ENCODE data around the gene ARHGAP29. TPM values are rescaled to one million over a fixed set of nuclear protein-coding genes. Genes with fewer than 3 reads are reported as not detected.
A peak's percentile ranks its signal among the peaks of the same experiment; 100 is the strongest.

The ARHGAP29 gene
- polyA plus RNA-seq, 1 experiment, result 30.4 TPM

- TF ChIP-seq CTCF (IDR thresholded peaks at IDR 0.05; ENCODE audit: low read depth, low read length), result no peak
- no peak overlapping the region for H3K4me3 ChIP-seq (ENCODE audit: low read depth, low read length)
- no peak overlapping the region for H3K27ac ChIP-seq (ENCODE audit: low read depth, low read length)
- no peaks in the 10 kb centered on the region for H3K27me3 ChIP-seq (ENCODE audit: control insufficient read depth, insufficient read depth, low read length)
- ChIA-PET CTCF (interaction anchor here (0.5 to 0.6 kb wide), 2 partner anchors 17 to 219 kb away, joined by 3 read pairs; no protein-coding TSS in a partner anchor), POLR2A (no interaction called here)
- no peaks in the 10 kb centered on the region for H3K9me3 ChIP-seq (ENCODE audit: control insufficient read depth, insufficient read depth, low read length)
- no peak for DNase-seq (ENCODE audit: low read depth, low spot score)
These were observed 27.6 kb upstream of the ARHGAP29 start for GRCh38 chr1:94265011-94265422.

DNA sequence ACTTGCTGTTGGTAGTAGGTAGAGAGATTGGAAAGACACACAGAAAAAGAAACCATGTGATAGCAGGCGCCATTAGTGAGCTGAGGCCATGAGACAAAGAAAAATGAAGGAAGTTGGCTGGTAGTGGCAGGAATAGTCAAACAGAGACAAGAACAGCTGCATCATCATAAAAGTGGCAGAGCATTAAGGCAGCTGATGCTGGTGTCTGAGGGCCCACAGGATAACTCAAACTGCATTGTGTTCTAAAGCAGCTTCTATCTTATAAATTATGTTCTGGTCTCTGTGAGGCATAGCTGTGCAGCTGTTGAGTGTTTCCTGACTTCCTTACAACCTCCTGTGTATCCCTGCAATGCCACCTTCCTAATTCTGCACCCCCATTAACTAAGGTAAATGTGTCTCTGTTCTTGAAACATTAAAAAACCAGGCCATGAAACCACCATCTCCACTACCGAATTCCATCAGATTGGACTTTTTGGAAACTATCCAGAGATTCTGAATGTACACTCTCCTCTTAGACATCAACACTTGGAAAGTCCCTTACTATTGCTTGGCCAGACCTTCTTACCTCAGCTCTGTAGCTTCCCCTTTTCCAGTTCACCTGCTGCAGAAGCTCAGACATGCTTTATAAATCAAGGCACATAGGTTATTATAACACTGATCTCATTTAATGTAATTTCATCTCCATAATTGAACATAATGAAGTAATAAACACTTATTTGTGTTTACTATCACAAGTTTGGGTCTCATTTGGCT lies 23.4 kb upstream of the ARHGAP29 start:
- TF ChIP-seq CTCF (IDR thresholded peaks at IDR 0.05; ENCODE audit: low read depth, low read length), result no peak
- H3K4me3 ChIP-seq (ENCODE audit: low read depth, low read length), result no peak overlapping the region
- no peak for DNase-seq (ENCODE audit: low read depth, low spot score)
- POLR2A ChIA-PET, result no interaction called here
- no peaks in the 10 kb centered on the region for H3K9me3 ChIP-seq (ENCODE audit: control insufficient read depth, insufficient read depth, low read length)
- H3K27me3 ChIP-seq (ENCODE audit: control insufficient read depth, insufficient read depth, low read length), result no peaks in the 10 kb centered on the region
- CTCF ChIA-PET, result interaction anchor here (0.5 kb wide), 1 partner anchor 35 kb away, joined by 3 read pairs; no protein-coding TSS in a partner anchor
- H3K27ac ChIP-seq (ENCODE audit: low read depth, low read length), result no peak overlapping the region

DNA sequence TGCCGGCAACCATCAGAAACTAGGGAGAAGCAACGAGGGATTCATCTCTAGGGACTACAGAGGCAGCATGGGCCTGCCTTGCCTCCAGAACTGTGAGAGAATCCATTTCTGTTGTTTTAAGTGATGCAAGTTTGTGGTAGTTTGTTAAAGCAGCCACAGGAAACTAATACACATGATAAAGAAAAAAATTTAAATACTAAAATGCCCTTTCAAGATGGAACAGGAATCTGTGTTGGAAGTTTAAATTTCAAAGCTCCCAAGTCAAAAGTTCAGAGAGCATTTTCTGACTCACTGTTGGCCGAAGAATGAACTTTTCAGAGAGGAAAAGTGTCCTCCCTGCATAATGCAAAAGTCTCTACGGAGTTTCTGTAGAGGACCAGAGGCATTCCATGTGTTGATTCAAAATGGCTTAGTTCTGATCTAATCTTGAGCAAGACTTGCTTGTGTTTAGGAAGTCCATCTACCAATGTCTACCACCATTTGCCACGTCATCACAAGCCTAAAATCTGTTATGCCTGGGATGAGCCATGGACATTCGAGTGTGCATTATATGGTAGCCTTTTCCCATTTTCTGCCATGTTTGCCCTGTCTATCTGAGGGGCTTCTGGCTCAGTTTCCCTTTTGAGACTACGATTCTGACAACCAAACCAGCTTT lies 22.4 kb upstream of the ARHGAP29 start:
- DNase-seq (ENCODE audit: low read depth, low spot score), result no peak
- Histone ChIP-seq H3K27ac (ENCODE audit: low read depth, low read length) (no peak overlapping the region), H3K4me3 (ENCODE audit: low read depth, low read length) (no peak overlapping the region), H3K9me3 (ENCODE audit: control insufficient read depth, insufficient read depth, low read length) (no peaks in the 10 kb centered on the region), H3K27me3 (ENCODE audit: control insufficient read depth, insufficient read depth, low read length) (no peaks in the 10 kb centered on the region)
- TF ChIP-seq CTCF (IDR thresholded peaks at IDR 0.05; ENCODE audit: low read depth, low read length), result no peak
- CTCF ChIA-PET, result interaction anchor here (1.2 kb wide), 1 partner anchor 76 kb away, joined by 3 read pairs; no protein-coding TSS in a partner anchor
- POLR2A ChIA-PET, result no interaction called here

DNA sequence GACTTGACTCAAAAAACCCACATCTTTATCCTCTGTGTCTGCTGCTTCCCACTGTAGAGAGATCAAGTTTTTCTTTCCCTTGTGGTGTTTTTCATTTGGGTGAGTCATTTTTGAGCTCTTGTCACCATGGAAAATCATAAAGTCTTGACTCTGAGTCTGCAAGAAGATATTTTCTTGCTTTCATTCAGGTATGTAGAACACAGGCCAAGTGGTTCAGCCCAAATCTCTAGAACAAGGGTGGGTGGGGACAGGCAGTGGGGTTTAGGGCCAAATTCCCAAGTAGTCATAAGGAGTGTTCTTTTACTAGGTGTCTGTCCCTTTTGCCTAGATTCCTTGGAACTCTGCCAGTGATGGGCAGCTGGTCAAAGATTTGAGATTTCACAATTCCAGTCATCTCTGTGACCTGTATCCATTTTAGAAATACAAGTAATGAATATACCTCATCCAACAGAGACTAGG lies 21.5 kb upstream of the ARHGAP29 start:
- POLR2A ChIA-PET, result interaction anchor here (0.7 kb wide), 2 partner anchors 176 to 783 kb away, joined by 3 read pairs; no protein-coding TSS in a partner anchor
- Histone ChIP-seq H3K9me3 (ENCODE audit: control insufficient read depth, insufficient read depth, low read length) (no peaks in the 10 kb centered on the region), H3K4me3 (ENCODE audit: low read depth, low read length) (no peak overlapping the region), H3K27ac (ENCODE audit: low read depth, low read length) (no peak overlapping the region), H3K27me3 (ENCODE audit: control insufficient read depth, insufficient read depth, low read length) (no peaks in the 10 kb centered on the region)
- peak; percentile 46 for DNase-seq (ENCODE audit: low read depth, low spot score)
- TF ChIP-seq CTCF (IDR thresholded peaks at IDR 0.05; ENCODE audit: low read depth, low read length), result no peak
- CTCF ChIA-PET, result interaction anchor here (1.2 to 1.5 kb wide), 2 partner anchors 77 kb away, joined by 3 to 4 read pairs; no protein-coding TSS in a partner anchor

- POLR2A ChIA-PET, result no interaction called here
- no peak for DNase-seq (ENCODE audit: low read depth, low spot score)
These were observed 20.1 kb upstream of the ARHGAP29 start for GRCh38 chr1:94257444-94257843.

More at GRCh38 chr1:94257444-94257843, 20.1 kb upstream of the ARHGAP29 start:
- no peak for TF ChIP-seq CTCF (IDR thresholded peaks at IDR 0.05; ENCODE audit: low read depth, low read length)
- no peaks in the 10 kb centered on the region for H3K27me3 ChIP-seq (ENCODE audit: control insufficient read depth, insufficient read depth, low read length)
- H3K9me3 ChIP-seq (ENCODE audit: control insufficient read depth, insufficient read depth, low read length), result no peaks in the 10 kb centered on the region
- no peak overlapping the region for H3K27ac ChIP-seq (ENCODE audit: low read depth, low read length)
- CTCF ChIA-PET, result interaction anchor here (1.5 kb wide), 1 partner anchor 79 kb away, joined by 4 read pairs; no protein-coding TSS in a partner anchor
- H3K4me3 ChIP-seq (ENCODE audit: low read depth, low read length), result no peak overlapping the region

Measured in AG04450 (cell line).